ENCODE measurements around the gene GPC5.
A peak's percentile ranks its signal among the peaks of the same experiment; 100 is the strongest.

GPC5 gene

GRCh38 chr13:92315265-92315664, 916.8 kb downstream of the GPC5 start:
- in situ Hi-C loops (cut with HindIII; ENCODE audit: low sequenced_read_pairs) = no loop called here
- DNase-seq (ENCODE audit: low read depth, low spot score) = no peak
- H3K4me3 ChIP-seq (ENCODE audit: low read depth, low read length) = no peak overlapping the region
- TF ChIP-seq CTCF (IDR thresholded peaks at IDR 0.05; ENCODE audit: low read depth, low read length) = no peak

- in situ Hi-C loops (cut with HindIII; ENCODE audit: low sequenced_read_pairs) = no loop called here
These were observed 917.6 kb downstream of the GPC5 start for GRCh38 chr13:92316030-92316429.

GRCh38 chr13:92317066-92317465, 918.6 kb downstream of the GPC5 start:
- in situ Hi-C loops (cut with HindIII; ENCODE audit: low sequenced_read_pairs) = no loop called here
- DNase-seq (ENCODE audit: low read depth, low spot score) = peak; percentile 52
- no peak for TF ChIP-seq CTCF (IDR thresholded peaks at IDR 0.05; ENCODE audit: low read depth, low read length)
- no peak overlapping the region for H3K4me3 ChIP-seq (ENCODE audit: low read depth, low read length)

More at GRCh38 chr13:92316030-92316429, 917.6 kb downstream of the GPC5 start:
- no peak overlapping the region for H3K4me3 ChIP-seq (ENCODE audit: low read depth, low read length)
- no peak for TF ChIP-seq CTCF (IDR thresholded peaks at IDR 0.05; ENCODE audit: low read depth, low read length)
- no peak for DNase-seq (ENCODE audit: low read depth, low spot score)

- DNase-seq (ENCODE audit: low read depth, low spot score) = no peak
- H3K4me3 ChIP-seq (ENCODE audit: low read depth, low read length) = no peak overlapping the region
- no peak for TF ChIP-seq CTCF (IDR thresholded peaks at IDR 0.05; ENCODE audit: low read depth, low read length)
- in situ Hi-C loops (cut with HindIII; ENCODE audit: low sequenced_read_pairs) = no loop called here
These were observed 921.9 kb downstream of the GPC5 start for GRCh38 chr13:92320323-92320722.

GRCh38 chr13:92321174-92321573, 922.8 kb downstream of the GPC5 start:
- no peak for TF ChIP-seq CTCF (IDR thresholded peaks at IDR 0.05; ENCODE audit: low read depth, low read length)
- no peak overlapping the region for H3K4me3 ChIP-seq (ENCODE audit: low read depth, low read length)
- no peak for DNase-seq (ENCODE audit: low read depth, low spot score)
- in situ Hi-C loops (cut with HindIII; ENCODE audit: low sequenced_read_pairs) = no loop called here

- no peak for TF ChIP-seq CTCF (IDR thresholded peaks at IDR 0.05; ENCODE audit: low read depth, low read length)
- in situ Hi-C loops (cut with HindIII; ENCODE audit: low sequenced_read_pairs) = no loop called here
- DNase-seq (ENCODE audit: low read depth, low spot score) = no peak
- no peak overlapping the region for H3K4me3 ChIP-seq (ENCODE audit: low read depth, low read length)
These were observed 947.2 kb downstream of the GPC5 start for GRCh38 chr13:92345627-92346026.

GRCh38 chr13:92346046-92346445, 947.6 kb downstream of the GPC5 start:
- TF ChIP-seq CTCF (IDR thresholded peaks at IDR 0.05; ENCODE audit: low read depth, low read length) = no peak
- DNase-seq (ENCODE audit: low read depth, low spot score) = no peak
- H3K4me3 ChIP-seq (ENCODE audit: low read depth, low read length) = no peak overlapping the region
- in situ Hi-C loops (cut with HindIII; ENCODE audit: low sequenced_read_pairs) = no loop called here
